ENCODE results near the gene CSRNP3. TPM values are rescaled to one million over a fixed set of nuclear protein-coding genes. Genes with fewer than 3 reads are reported as not detected.

CSRNP3 gene
- total and polyA plus RNA-seq, 4 donors, result 0.18 to 2.2 (median 2.0) TPM

DNA sequence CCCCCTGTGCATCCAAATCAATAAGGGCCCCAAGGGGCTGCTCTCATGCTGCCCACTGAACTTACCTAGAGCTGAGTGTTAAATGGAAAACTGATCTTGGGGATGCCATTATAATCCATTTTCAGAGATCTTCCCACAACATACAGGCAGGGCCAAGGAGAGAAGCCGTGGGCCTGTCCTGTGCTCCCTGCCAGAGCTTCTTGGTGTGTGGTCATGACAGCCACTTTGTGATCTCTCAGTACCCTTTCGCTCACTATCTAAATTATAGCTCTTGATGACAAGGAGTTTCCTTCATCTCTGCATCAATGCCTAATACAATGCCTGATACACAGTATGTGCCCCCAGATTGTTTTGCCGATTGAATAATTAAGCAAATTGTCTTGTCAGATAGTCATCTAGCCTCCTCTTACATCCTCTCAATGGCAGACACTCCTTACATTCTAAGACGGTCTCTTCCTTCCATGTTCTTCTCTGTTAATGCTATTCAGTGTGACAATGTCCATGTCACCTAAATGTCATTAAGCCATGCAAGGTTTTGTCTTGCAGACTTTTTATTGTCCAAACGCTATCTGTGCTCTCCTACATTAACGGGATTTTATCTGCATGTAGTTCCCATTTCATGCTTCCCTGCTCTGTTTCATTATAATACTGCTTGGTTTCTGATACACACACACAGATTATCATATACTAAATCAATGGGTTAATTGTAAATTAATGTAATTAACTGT, 5.9 kb downstream of the CSRNP3 start:
- Histone ChIP-seq H3K27ac (ENCODE audit: low read depth in 1 of 2, low read length in 2 of 2) (no peak overlapping the region), H3K4me3 (ENCODE audit: low read depth in 1 of 3, low read length in 3 of 3) (no peak overlapping the region), H3K4me1 (ENCODE audit: control insufficient read depth in 4 of 4, insufficient read depth in 4 of 4, low read length in 3 of 4) (peaks cover 0 to 1% (median under 1%) of the 10 kb centered on the region in 4 donors), H3K27me3 (ENCODE audit: control insufficient read depth in 4 of 4, insufficient read depth in 4 of 4, low read length in 3 of 4) (no peaks in the 10 kb centered on the region), H3K9ac (ENCODE audit: low read depth in 1 of 2, low read length in 2 of 2) (no peak overlapping the region), H3K9me3 (ENCODE audit: control insufficient read depth in 4 of 4, low read length in 3 of 4) (no peaks in the 10 kb centered on the region), H3K36me3 (ENCODE audit: control insufficient read depth in 4 of 4, insufficient read depth in 3 of 4, low read depth in 1 of 4, low read length in 3 of 4) (no peaks in the 10 kb centered on the region)
- WGBS, result 92% methylated on average over 6 of the region's 6 CpGs
- TF ChIP-seq EGR1 (IDR thresholded peaks at IDR 0.05; ENCODE audit: low read depth in 2 of 2) (no peak), RXRA (IDR thresholded peaks at IDR 0.05) (no peak), SP1 (IDR thresholded peaks at IDR 0.05) (no peak), RAD21 (IDR thresholded peaks at IDR 0.05) (no peak), TAF1 (conservative IDR thresholded peaks at IDR 0.05) (no peak), JUND (IDR thresholded peaks at IDR 0.05) (no peak), GABPA (IDR thresholded peaks at IDR 0.05 in 1 of 2, conservative IDR thresholded peaks at IDR 0.05 in 1 of 2) (no peak), NR2F2 (IDR thresholded peaks at IDR 0.05) (no peak), YY1 (IDR thresholded peaks at IDR 0.05) (no peak), HNF4A (conservative IDR thresholded peaks at IDR 0.05) (no peak), HNF4G (IDR thresholded peaks at IDR 0.05) (no peak), FOXA1 (IDR thresholded peaks at IDR 0.05) (no peak), FOXA2 (IDR thresholded peaks at IDR 0.05) (no peak)
- TF ChIP-seq, protein P1, sequence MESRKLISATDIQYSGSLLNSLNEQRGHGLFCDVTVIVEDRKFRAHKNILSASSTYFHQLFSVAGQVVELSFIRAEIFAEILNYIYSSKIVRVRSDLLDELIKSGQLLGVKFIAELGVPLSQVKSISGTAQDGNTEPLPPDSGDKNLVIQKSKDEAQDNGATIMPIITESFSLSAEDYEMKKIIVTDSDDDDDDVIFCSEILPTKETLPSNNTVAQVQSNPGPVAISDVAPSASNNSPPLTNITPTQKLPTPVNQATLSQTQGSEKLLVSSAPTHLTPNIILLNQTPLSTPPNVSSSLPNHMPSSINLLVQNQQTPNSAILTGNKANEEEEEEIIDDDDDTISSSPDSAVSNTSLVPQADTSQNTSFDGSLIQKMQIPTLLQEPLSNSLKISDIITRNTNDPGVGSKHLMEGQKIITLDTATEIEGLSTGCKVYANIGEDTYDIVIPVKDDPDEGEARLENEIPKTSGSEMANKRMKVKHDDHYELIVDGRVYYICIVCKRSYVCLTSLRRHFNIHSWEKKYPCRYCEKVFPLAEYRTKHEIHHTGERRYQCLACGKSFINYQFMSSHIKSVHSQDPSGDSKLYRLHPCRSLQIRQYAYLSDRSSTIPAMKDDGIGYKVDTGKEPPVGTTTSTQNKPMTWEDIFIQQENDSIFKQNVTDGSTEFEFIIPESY (IDR thresholded peaks at IDR 0.05), result no peak
- TF ChIP-seq, protein P2, sequence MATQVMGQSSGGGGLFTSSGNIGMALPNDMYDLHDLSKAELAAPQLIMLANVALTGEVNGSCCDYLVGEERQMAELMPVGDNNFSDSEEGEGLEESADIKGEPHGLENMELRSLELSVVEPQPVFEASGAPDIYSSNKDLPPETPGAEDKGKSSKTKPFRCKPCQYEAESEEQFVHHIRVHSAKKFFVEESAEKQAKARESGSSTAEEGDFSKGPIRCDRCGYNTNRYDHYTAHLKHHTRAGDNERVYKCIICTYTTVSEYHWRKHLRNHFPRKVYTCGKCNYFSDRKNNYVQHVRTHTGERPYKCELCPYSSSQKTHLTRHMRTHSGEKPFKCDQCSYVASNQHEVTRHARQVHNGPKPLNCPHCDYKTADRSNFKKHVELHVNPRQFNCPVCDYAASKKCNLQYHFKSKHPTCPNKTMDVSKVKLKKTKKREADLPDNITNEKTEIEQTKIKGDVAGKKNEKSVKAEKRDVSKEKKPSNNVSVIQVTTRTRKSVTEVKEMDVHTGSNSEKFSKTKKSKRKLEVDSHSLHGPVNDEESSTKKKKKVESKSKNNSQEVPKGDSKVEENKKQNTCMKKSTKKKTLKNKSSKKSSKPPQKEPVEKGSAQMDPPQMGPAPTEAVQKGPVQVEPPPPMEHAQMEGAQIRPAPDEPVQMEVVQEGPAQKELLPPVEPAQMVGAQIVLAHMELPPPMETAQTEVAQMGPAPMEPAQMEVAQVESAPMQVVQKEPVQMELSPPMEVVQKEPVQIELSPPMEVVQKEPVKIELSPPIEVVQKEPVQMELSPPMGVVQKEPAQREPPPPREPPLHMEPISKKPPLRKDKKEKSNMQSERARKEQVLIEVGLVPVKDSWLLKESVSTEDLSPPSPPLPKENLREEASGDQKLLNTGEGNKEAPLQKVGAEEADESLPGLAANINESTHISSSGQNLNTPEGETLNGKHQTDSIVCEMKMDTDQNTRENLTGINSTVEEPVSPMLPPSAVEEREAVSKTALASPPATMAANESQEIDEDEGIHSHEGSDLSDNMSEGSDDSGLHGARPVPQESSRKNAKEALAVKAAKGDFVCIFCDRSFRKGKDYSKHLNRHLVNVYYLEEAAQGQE (IDR thresholded peaks at IDR 0.05), result no peak
- TF ChIP-seq, protein P3, sequence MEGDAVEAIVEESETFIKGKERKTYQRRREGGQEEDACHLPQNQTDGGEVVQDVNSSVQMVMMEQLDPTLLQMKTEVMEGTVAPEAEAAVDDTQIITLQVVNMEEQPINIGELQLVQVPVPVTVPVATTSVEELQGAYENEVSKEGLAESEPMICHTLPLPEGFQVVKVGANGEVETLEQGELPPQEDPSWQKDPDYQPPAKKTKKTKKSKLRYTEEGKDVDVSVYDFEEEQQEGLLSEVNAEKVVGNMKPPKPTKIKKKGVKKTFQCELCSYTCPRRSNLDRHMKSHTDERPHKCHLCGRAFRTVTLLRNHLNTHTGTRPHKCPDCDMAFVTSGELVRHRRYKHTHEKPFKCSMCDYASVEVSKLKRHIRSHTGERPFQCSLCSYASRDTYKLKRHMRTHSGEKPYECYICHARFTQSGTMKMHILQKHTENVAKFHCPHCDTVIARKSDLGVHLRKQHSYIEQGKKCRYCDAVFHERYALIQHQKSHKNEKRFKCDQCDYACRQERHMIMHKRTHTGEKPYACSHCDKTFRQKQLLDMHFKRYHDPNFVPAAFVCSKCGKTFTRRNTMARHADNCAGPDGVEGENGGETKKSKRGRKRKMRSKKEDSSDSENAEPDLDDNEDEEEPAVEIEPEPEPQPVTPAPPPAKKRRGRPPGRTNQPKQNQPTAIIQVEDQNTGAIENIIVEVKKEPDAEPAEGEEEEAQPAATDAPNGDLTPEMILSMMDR (IDR thresholded peaks at IDR 0.05; ENCODE audit: low read depth, low read length, missing input control), result no peak
- TF ChIP-seq, protein P4, sequence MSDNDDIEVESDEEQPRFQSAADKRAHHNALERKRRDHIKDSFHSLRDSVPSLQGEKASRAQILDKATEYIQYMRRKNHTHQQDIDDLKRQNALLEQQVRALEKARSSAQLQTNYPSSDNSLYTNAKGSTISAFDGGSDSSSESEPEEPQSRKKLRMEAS (IDR thresholded peaks at IDR 0.05), result no peak
- TF ChIP-seq, protein P5, sequence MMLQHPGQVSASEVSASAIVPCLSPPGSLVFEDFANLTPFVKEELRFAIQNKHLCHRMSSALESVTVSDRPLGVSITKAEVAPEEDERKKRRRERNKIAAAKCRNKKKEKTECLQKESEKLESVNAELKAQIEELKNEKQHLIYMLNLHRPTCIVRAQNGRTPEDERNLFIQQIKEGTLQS (IDR thresholded peaks at IDR 0.05), result no peak
- no peak for DNase-seq (ENCODE audit: low spot score)

Measured in liver (tissue), 9 donors.